DOHH2 (cell line): ENCODE results near the gene PNN.
"Not testable (repeated sequence)": the region's sequence is repeated elsewhere in the genome, so short reads cannot be mapped to it uniquely, and the experiment has no call there.

Experiments
- H3F3A ChIP-seq: fragments of 200-600 bp; sonication (generic), shearing (Covaris generic); 2 replicates; pipeline ENCODE4 v1.6.0; 2016; ENCODE audit warnings: antibody characterized with exemption, mild to moderate bottlenecking; ENCODE audit not compliant: control insufficient read depth, insufficient read depth
- H3K27ac ChIP-seq: fragments of 200-600 bp; sonication (generic); 2 replicates; pipeline ENCODE4 v1.5.1; 2014; ENCODE audit warnings: low read depth, mild to moderate bottlenecking, low read length, moderate library complexity
- H3K27me3 ChIP-seq: fragments of 200-600 bp; sonication (generic); 2 replicates; pipeline ENCODE4 v1.6.1; 2014; ENCODE audit warnings: mild to moderate bottlenecking, low read length, mixed read lengths; ENCODE audit not compliant: control insufficient read depth
- H3K36me3 ChIP-seq: fragments of 200-600 bp; sonication (generic); 2 replicates; pipeline ENCODE4 v1.6.1; 2014; ENCODE audit warnings: mild to moderate bottlenecking, low read length, moderate library complexity, mixed read lengths; ENCODE audit not compliant: control insufficient read depth
- H3K4me1 ChIP-seq: fragments of 200-600 bp; sonication (generic); 2 replicates; pipeline ENCODE4 v1.6.1; 2014; ENCODE audit warnings: mild to moderate bottlenecking, low read length, mixed read lengths; ENCODE audit not compliant: control insufficient read depth
- H3K4me2 ChIP-seq: fragments of 200-600 bp; sonication (generic); 2 replicates; pipeline ENCODE4 v1.6.0; 2014; ENCODE audit warnings: mild to moderate bottlenecking, low read length, moderate library complexity
- H3K4me3 ChIP-seq: fragments of 200-600 bp; sonication (generic); 2 replicates; pipeline ENCODE4 v1.5.1; 2014; ENCODE audit warnings: mild to moderate bottlenecking, low read length, mixed read lengths
- H3K79me2 ChIP-seq: fragments of 200-600 bp; sonication (generic); 2 replicates; pipeline ENCODE4 v1.6.1; 2014; ENCODE audit warnings: mild to moderate bottlenecking, low read length, mixed read lengths; ENCODE audit not compliant: control insufficient read depth
- H3K9me2 ChIP-seq: fragments of 200-600 bp; sonication (generic); replicated peaks from 2 replicates; pipeline ENCODE4 v1.6.1; 2014; ENCODE audit warnings: mild to moderate bottlenecking, low read length, mixed read lengths; ENCODE audit not compliant: control insufficient read depth
- H3K9me3 ChIP-seq: fragments of 200-600 bp; sonication (generic); 2 replicates; pipeline ENCODE4 v1.6.1; 2014; ENCODE audit warnings: antibody characterized with exemption, low read length, mixed read lengths; ENCODE audit not compliant: control insufficient read depth, insufficient read depth
- H4K20me1 ChIP-seq: fragments of 200-600 bp; sonication (generic); 2 replicates; pipeline ENCODE4 v1.6.0; 2014; ENCODE audit warnings: low read depth, mild to moderate bottlenecking, antibody characterized with exemption, low read length, moderate library complexity; ENCODE audit not compliant: control insufficient read depth, insufficient read depth
- CTCF ChIP-seq: fragments of 200-600 bp; sonication (generic); IDR thresholded peaks from one replicate; pipeline ENCODE4 v1.5.1; 2014; ENCODE audit warnings: antibody characterized with exemption, mild to moderate bottlenecking, low read depth, low read length; ENCODE audit not compliant: poor library complexity, severe bottlenecking
- EZH2phosphoT487 ChIP-seq: fragments of 200-600 bp; sonication (generic); IDR thresholded peaks from 2 replicates; pipeline ENCODE4 v1.6.1; 2017; ENCODE audit warnings: borderline replicate concordance, mild to moderate bottlenecking, antibody characterized with exemption, low read length, moderate library complexity, mixed read lengths

PNN gene

GRCh38 chr14:39185256-39186049, 10.4 kb downstream of the PNN start:
- Histone ChIP-seq H4K20me1 (peaks cover 12% of the 10 kb centered on the region; the same call in 1 of the 2 replicates), H3K27ac (no peak overlapping the region), H3K36me3 (peaks cover 44% of the 10 kb centered on the region), H3K79me2 (peaks cover 10% of the 10 kb centered on the region), H3K4me3 (no peak overlapping the region), H3K4me1 (peaks cover 5% of the 10 kb centered on the region), H3K9me3 (no peaks in the 10 kb centered on the region), H3K9me2 (no peaks in the 10 kb centered on the region), H3F3A (peaks cover 67% of the 10 kb centered on the region), H3K4me2 (no peak overlapping the region), H3K27me3 (no peaks in the 10 kb centered on the region)
- TF ChIP-seq CTCF = no peak

GRCh38 chr14:39186941-39187525, 12.0 kb downstream of the PNN start:
- Histone ChIP-seq H3K36me3 (peaks cover 28% of the 10 kb centered on the region), H3K79me2 (no peaks in the 10 kb centered on the region), H3K4me3 (no peak overlapping the region), H4K20me1 (peaks cover 6% of the 10 kb centered on the region; the same call in 1 of the 2 replicates), H3K27ac (no peak overlapping the region), H3F3A (peaks cover 57% of the 10 kb centered on the region), H3K4me2 (no peak overlapping the region), H3K27me3 (no peaks in the 10 kb centered on the region), H3K9me2 (no peaks in the 10 kb centered on the region), H3K4me1 (no peaks in the 10 kb centered on the region), H3K9me3 (no peaks in the 10 kb centered on the region)
- TF ChIP-seq CTCF = no peak
- no peak for TF ChIP-seq EZH2phosphoT487

GRCh38 chr14:39203659-39204606, 28.9 kb downstream of the PNN start:
- no peaks in the 10 kb centered on the region for H4K20me1 ChIP-seq
- no peak overlapping the region for H3K4me2 ChIP-seq
- no peak overlapping the region for H3K27ac ChIP-seq
- H3K27me3 ChIP-seq = no peaks in the 10 kb centered on the region
- no peak overlapping the region for H3K4me3 ChIP-seq
- H3K4me1 ChIP-seq = no peaks in the 10 kb centered on the region
- no peaks in the 10 kb centered on the region for H3K9me3 ChIP-seq
- no peak for TF ChIP-seq EZH2phosphoT487
- no peak for TF ChIP-seq CTCF
- H3F3A ChIP-seq = no peaks in the 10 kb centered on the region
- H3K79me2 ChIP-seq = no peaks in the 10 kb centered on the region
- no peaks in the 10 kb centered on the region for H3K36me3 ChIP-seq
- H3K9me2 ChIP-seq = no peaks in the 10 kb centered on the region

GRCh38 chr14:39207430-39207829, 32.4 kb downstream of the PNN start:
- H4K20me1 ChIP-seq, H3F3A ChIP-seq, H3K27me3 ChIP-seq, H3K4me1 ChIP-seq, H3K9me3 ChIP-seq, H3K36me3 ChIP-seq, H3K27ac ChIP-seq, H3K79me2 ChIP-seq, H3K4me2 ChIP-seq, H3K4me3 ChIP-seq, H3K9me2 ChIP-seq: not testable (repeated sequence)
